Lung (tissue), 12 donors: ENCODE results near the gene LNP1. TPM values are rescaled to one million over a fixed set of nuclear protein-coding genes. Genes with fewer than 3 reads are reported as not detected.

ENCODE experiments used
- ATAC-seq: fragments of 200-7000 bp; cut with Tn5 transposase; one replicate; pipeline ENCODE4 v1.9.1; 2020; ENCODE audit warnings: moderate number of reproducible peaks; ENCODE audit not compliant: insufficient read depth, low FRiP score
- DNase-seq, 3 donors: peaks; one replicate each; pipeline ENCODE4 v3.0.0-alpha.2; 2013 to 2017
- H3K27ac ChIP-seq, 2 donors: one replicate each; pipeline ENCODE4 v1.5.1; 2013; ENCODE audit warnings: mild to moderate bottlenecking in 2 of 2, moderate library complexity in 2 of 2, control low read depth in 1 of 2, inconsistent platforms in 1 of 2, low read depth in 1 of 2, low read length in 1 of 2
- H3K27me3 ChIP-seq, 3 donors: one replicate each; pipeline ENCODE4 v1.5.1; 2013; ENCODE audit warnings: low read length in 2 of 3; ENCODE audit not compliant: control insufficient read depth in 3 of 3, insufficient read depth in 3 of 3
- H3K36me3 ChIP-seq, 4 donors: one replicate each; pipeline ENCODE4 v1.5.1; 2013; ENCODE audit warnings: low read length in 4 of 4, mild to moderate bottlenecking in 1 of 4, moderate library complexity in 1 of 4; ENCODE audit not compliant: control insufficient read depth in 4 of 4, insufficient read depth in 4 of 4
- H3K4me1 ChIP-seq, 5 donors: one replicate each; pipeline ENCODE4 v1.5.1; 2013; ENCODE audit warnings: low read length in 5 of 5, mild to moderate bottlenecking in 2 of 5, moderate library complexity in 1 of 5; ENCODE audit not compliant: control insufficient read depth in 5 of 5, insufficient read depth in 5 of 5
- H3K4me3 ChIP-seq: one replicate; pipeline ENCODE4 v1.5.1; 2013; ENCODE audit warnings: mild to moderate bottlenecking, control low read depth, moderate library complexity
- H3K9ac ChIP-seq, 2 donors: one replicate each; pipeline ENCODE4 v1.5.1; 2013; ENCODE audit warnings: low read length in 2 of 2, control low read depth in 1 of 2; ENCODE audit not compliant: insufficient read depth in 1 of 2
- H3K9me3 ChIP-seq, 4 donors: one replicate each; pipeline ENCODE4 v1.5.1; 2013; ENCODE audit warnings: low read length in 3 of 4, mild to moderate bottlenecking in 1 of 4, moderate library complexity in 1 of 4; ENCODE audit not compliant: control insufficient read depth in 4 of 4, insufficient read depth in 3 of 4
- CTCF ChIP-seq: IDR thresholded peaks from 2 replicates; pipeline ENCODE4 v1.5.1; 2012; ENCODE audit warnings: mild to moderate bottlenecking; ENCODE audit errors: control extremely low read depth, extremely low read depth
- WGBS, 2 donors: extraction: QIAGEN DNeasy Blood & Tissue Kit; methylation state at CpG; one replicate each; pipeline ENCODE4 v1.1.7; 2013; 5-methylcytosine and 5-hydroxymethylcytosine counted together
- polyA plus RNA-seq, 2 donors: library from polyadenylated mRNA; stranded (reverse); fragments of 200-250 nt; gene quantifications; one replicate each; pipeline ENCODE4 v1.2.1, GENCODE V29; 2013
- total RNA-seq, 2 donors: library from RNA; depleted of rRNA in 1 of 2; stranded (reverse); fragments of >200 nt in 1 of 2; gene quantifications; one replicate each; pipeline ENCODE4 v1.2.1, GENCODE V29; 2014 to 2021
- donor health status: control.
- donor health status: control.
- donor health status: Bipolar disorder and iron deficiency.
- donor health status: healthy.
- donor health status: DM: yes; HTN: yes; CAD: no.

The LNP1 gene
- total and polyA plus RNA-seq, 4 donors = 1.1 to 5.8 (median 2.2) TPM

- Histone ChIP-seq H3K4me1 (peaks cover 5 to 32% (median 14%) of the 10 kb centered on the region in 5 donors), H3K9me3 (no peaks in the 10 kb centered on the region), H3K36me3 (peaks cover 0 to 2% (median 0%) of the 10 kb centered on the region in 4 donors), H3K27me3 (no peaks in the 10 kb centered on the region), H3K27ac (peak overlapping the region in 1 of 2 donors; percentile 41), H3K4me3 (peak overlapping the region; percentile 33), H3K9ac (peak overlapping the region; percentile 6 to 96)
- ATAC-seq (no peak), DNase-seq (no peak)
- WGBS, 2 donors = 56 to 59% methylated on average over 9 of the region's 9 CpGs
- TF ChIP-seq CTCF = no peak
Observed at GRCh38 chr3:100399341-100400071, 1.8 kb upstream of the LNP1 start.

GRCh38 chr3:100400419-100400779 is 940 bp upstream of the LNP1 start:
- Histone ChIP-seq H3K9ac (peak overlapping the region; percentile 6 to 96), H3K4me3 (peak overlapping the region; percentile 96), H3K27ac (peak overlapping the region; percentile 96 to 97), H3K27me3 (no peaks in the 10 kb centered on the region), H3K9me3 (no peaks in the 10 kb centered on the region), H3K36me3 (peaks cover 0 to 2% (median 0%) of the 10 kb centered on the region in 4 donors), H3K4me1 (peaks cover 5 to 32% (median 14%) of the 10 kb centered on the region in 5 donors)
- ATAC-seq = no peak
- peak in 2 of 3 donors; percentile 39 to 40 for DNase-seq
- WGBS, 2 donors = 0 to 1% methylated on average over 22 of the region's 22 CpGs
- TF ChIP-seq CTCF = no peak

- Histone ChIP-seq H3K27me3 (no peaks in the 10 kb centered on the region), H3K9me3 (no peaks in the 10 kb centered on the region), H3K27ac (peak overlapping the region; percentile 96 to 97), H3K9ac (peak overlapping the region; percentile 65 to 100), H3K4me3 (peak overlapping the region; percentile 96), H3K4me1 (peaks cover 5 to 32% (median 14%) of the 10 kb centered on the region in 5 donors), H3K36me3 (peaks cover 0 to 2% (median 0%) of the 10 kb centered on the region in 4 donors)
- 0% methylated on average over 23 of the region's 23 CpGs for whole genome bisulfite sequencing, 2 donors
- TF ChIP-seq CTCF = no peak
- ATAC-seq (no peak), DNase-seq (peak in 2 of 3 donors; percentile 60 to 76)
Observed at GRCh38 chr3:100401674-100402041, 319 bp downstream of the LNP1 start.
